ENCODE data around the gene NCKAP5.
"Not testable (repeated sequence)": the region's sequence is repeated elsewhere in the genome, so short reads cannot be mapped to it uniquely, and the experiment has no call there.

The NCKAP5 gene

GRCh38 chr2:132701810-132702209, 866.5 kb downstream of the NCKAP5 start:
- DNase-seq (ENCODE audit: low spot score), result no peak

GRCh38 chr2:132699802-132700201, 868.5 kb downstream of the NCKAP5 start:
- not testable (repeated sequence) for DNase-seq (ENCODE audit: low spot score)

- DNase-seq (ENCODE audit: low spot score), result not testable (repeated sequence)
Observed at GRCh38 chr2:132698347-132698746, 869.9 kb downstream of the NCKAP5 start.

- no peak for DNase-seq (ENCODE audit: low spot score)
Observed at GRCh38 chr2:132697556-132698205, 870.6 kb downstream of the NCKAP5 start.

- DNase-seq (ENCODE audit: low spot score), result no peak
Observed at GRCh38 chr2:132692816-132693215, 875.4 kb downstream of the NCKAP5 start.

- DNase-seq (ENCODE audit: low spot score), result no peak
Observed at GRCh38 chr2:132691556-132691955, 876.7 kb downstream of the NCKAP5 start.

GRCh38 chr2:132690664-132691303, 877.5 kb downstream of the NCKAP5 start:
- no peak for DNase-seq (ENCODE audit: low spot score)

GRCh38 chr2:132681766-132682165, 886.5 kb downstream of the NCKAP5 start:
- no peak for DNase-seq (ENCODE audit: low spot score)

- no peak for DNase-seq (ENCODE audit: low spot score)
Observed at GRCh38 chr2:132680544-132680943, 887.7 kb downstream of the NCKAP5 start.

GRCh38 chr2:132678483-132678882, 889.8 kb downstream of the NCKAP5 start:
- DNase-seq (ENCODE audit: low spot score), result no peak

GRCh38 chr2:132677661-132678060, 890.6 kb downstream of the NCKAP5 start:
- no peak for DNase-seq (ENCODE audit: low spot score)

- DNase-seq (ENCODE audit: low spot score), result no peak
Observed at GRCh38 chr2:132676999-132677398, 891.3 kb downstream of the NCKAP5 start.

GRCh38 chr2:132671151-132671835, 897.0 kb downstream of the NCKAP5 start:
- no peak for DNase-seq (ENCODE audit: low spot score)

GRCh38 chr2:132670496-132671150, 897.6 kb downstream of the NCKAP5 start:
- DNase-seq (ENCODE audit: low spot score), result no peak

GRCh38 chr2:132669908-132670495, 898.3 kb downstream of the NCKAP5 start, which contains the start of gene LYPD1:
Gene LYPD1 (minus strand): TSS chr2:132670205. CDS start chr2:132669932, 273 bp downstream.
- DNase-seq (ENCODE audit: low spot score), result no peak

GRCh38 chr2:132668987-132669907, 899.0 kb downstream of the NCKAP5 start:
- no peak for DNase-seq (ENCODE audit: low spot score)

- DNase-seq (ENCODE audit: low spot score), result no peak
Observed at GRCh38 chr2:132668189-132668823, 900.0 kb downstream of the NCKAP5 start.

GRCh38 chr2:132667706-132668105, 900.6 kb downstream of the NCKAP5 start:
- no peak for DNase-seq (ENCODE audit: low spot score)

GRCh38 chr2:132665401-132666140, 902.7 kb downstream of the NCKAP5 start:
- DNase-seq (ENCODE audit: low spot score), result no peak

GRCh38 chr2:132664096-132664495, 904.2 kb downstream of the NCKAP5 start:
- DNase-seq (ENCODE audit: low spot score), result no peak
